IMR-90 (cell line): ENCODE results near the gene METTL25. TPM values are rescaled to one million over a fixed set of nuclear protein-coding genes. Genes with fewer than 3 reads are reported as not detected.

Source experiments
- ATAC-seq: fragments of 200-7000 bp; cut with Tn5 transposase; 2 replicates; pipeline ENCODE4 v1.9.1; 2020; ENCODE audit warnings: low read depth, mild to moderate bottlenecking, moderate library complexity
- BruUV-seq: library from RNA; stranded (reverse); fragments of 400-500 nt; replicated peaks from 2 replicates; lab custom pipeline; 2021; lab: Mats Ljungman, UMichigan
- CTCF ChIA-PET: fragments of 300-600 bp; formaldehyde crosslinking; extraction: SDS; loops from one replicate; lab custom pipeline; 2021; ENCODE audit warnings: antibody characterized with exemption; lab: Yijun Ruan, JAX
- POLR2A ChIA-PET: fragments of 300-600 bp; sonication (Branson Sonifier 250); formaldehyde crosslinking; loops from one replicate; lab custom pipeline; 2022; ENCODE audit warnings: antibody characterized with exemption; ENCODE audit not compliant: unreplicated experiment; lab: Charles Lee
- DNase-seq: peaks from one replicate; pipeline ENCODE4 v3.0.0; 2013
- H2AFZ ChIP-seq: replicated peaks from 2 replicates; pipeline ENCODE3; 2013; ENCODE audit warnings: low read length, mild to moderate bottlenecking; ENCODE audit not compliant: poor library complexity
- H2AK5ac ChIP-seq: 2 replicates; pipeline ENCODE4 v1.6.1; 2013; ENCODE audit warnings: low read depth, low read length, inconsistent platforms
- H2AK9ac ChIP-seq: replicated peaks from 2 replicates; pipeline ENCODE3; 2013; ENCODE audit warnings: mild to moderate bottlenecking, low read depth, low read length, moderate library complexity; ENCODE audit not compliant: poor library complexity
- H2BK120ac ChIP-seq: 2 replicates; pipeline ENCODE4 v1.6.1; 2013; ENCODE audit warnings: low read depth, low read length, inconsistent platforms
- H2BK15ac ChIP-seq: 3 replicates; pipeline ENCODE4 v1.6.1; 2013; ENCODE audit warnings: low read depth, low read length, inconsistent platforms
- H2BK20ac ChIP-seq: 2 replicates; pipeline ENCODE4 v1.6.1; 2013; ENCODE audit warnings: low read depth, mild to moderate bottlenecking, inconsistent platforms, low read length, moderate library complexity
- H2BK5ac ChIP-seq: 2 replicates; pipeline ENCODE4 v1.6.1; 2013; ENCODE audit warnings: mild to moderate bottlenecking, low read depth, low read length, inconsistent platforms; ENCODE audit not compliant: poor library complexity, severe bottlenecking
- H3K14ac ChIP-seq: replicated peaks from 2 replicates; pipeline ENCODE4 v1.6.1; 2013; ENCODE audit warnings: low read depth, low read length, inconsistent platforms
- H3K18ac ChIP-seq: 2 replicates; pipeline ENCODE4 v1.6.1; 2013; ENCODE audit warnings: low read depth, low read length, control low read depth
- H3K23ac ChIP-seq: 2 replicates; pipeline ENCODE4 v1.6.1; 2013; ENCODE audit warnings: low read depth, low read length, inconsistent platforms
- H3K27ac ChIP-seq: 2 replicates; pipeline ENCODE4 v1.5.1; 2013; ENCODE audit warnings: mild to moderate bottlenecking, control low read depth, low read length; ENCODE audit not compliant: insufficient read depth
- H3K27me3 ChIP-seq: 2 replicates; pipeline ENCODE4 v1.6.1; 2013; ENCODE audit warnings: low read length; ENCODE audit not compliant: control insufficient read depth, insufficient read depth
- H3K36me3 ChIP-seq: 2 replicates; pipeline ENCODE4 v1.6.1; 2013; ENCODE audit warnings: low read length, mixed read lengths; ENCODE audit not compliant: control insufficient read depth, insufficient read depth
- H3K4ac ChIP-seq: 2 replicates; pipeline ENCODE4 v1.6.1; 2013; ENCODE audit warnings: low read depth, low read length, inconsistent platforms
- H3K4me1 ChIP-seq: 2 replicates; pipeline ENCODE4 v1.6.1; 2013; ENCODE audit warnings: low read length, mixed read lengths; ENCODE audit not compliant: control insufficient read depth, insufficient read depth
- H3K4me2 ChIP-seq: 2 replicates; pipeline ENCODE4 v1.6.1; 2013; ENCODE audit warnings: low read depth, mild to moderate bottlenecking, control low read depth, low read length, moderate library complexity
- H3K4me3 ChIP-seq: 2 replicates; pipeline ENCODE4 v1.5.1; 2013; ENCODE audit warnings: low read depth, mild to moderate bottlenecking, control low read depth, low read length, moderate library complexity; ENCODE audit not compliant: insufficient read depth
- H3K56ac ChIP-seq: 2 replicates; pipeline ENCODE4 v1.6.1; 2013; ENCODE audit warnings: low read length, inconsistent platforms; ENCODE audit not compliant: insufficient read depth; ENCODE audit errors: extremely low read depth
- H3K79me1 ChIP-seq, 2 experiments: 2 replicates each; pipeline ENCODE4 v1.6.1; 2013; ENCODE audit warnings: low read length in 2 of 2, inconsistent platforms in 1 of 2, low read depth in 1 of 2
- H3K9ac ChIP-seq: 2 replicates; pipeline ENCODE4 v1.6.1; 2013; ENCODE audit warnings: low read depth, low read length, control low read depth
- H3K9me1 ChIP-seq: 2 replicates; pipeline ENCODE4 v1.6.1; 2013; ENCODE audit warnings: low read length, inconsistent platforms; ENCODE audit not compliant: insufficient read depth
- H3K9me3 ChIP-seq: 2 replicates; pipeline ENCODE4 v1.6.1; 2013; ENCODE audit warnings: low read length; ENCODE audit not compliant: control insufficient read depth, insufficient read depth
- H4K20me1 ChIP-seq: 2 replicates; pipeline ENCODE4 v1.6.1; 2013; ENCODE audit warnings: low read length, inconsistent platforms; ENCODE audit not compliant: insufficient read depth
- H4K5ac ChIP-seq: 2 replicates; pipeline ENCODE4 v1.6.1; 2013; ENCODE audit warnings: mild to moderate bottlenecking, low read depth, low read length, control low read depth
- H4K8ac ChIP-seq, 2 experiments: 2 replicates each; pipeline ENCODE4 v1.6.1; 2013; ENCODE audit warnings: low read depth in 2 of 2, low read length in 2 of 2, control low read depth in 1 of 2, inconsistent platforms in 1 of 2
- H4K91ac ChIP-seq: 2 replicates; pipeline ENCODE4 v1.6.1; 2013; ENCODE audit warnings: low read depth, low read length, inconsistent platforms; ENCODE audit not compliant: insufficient read depth
- FOS ChIP-seq: fragments of 150-350 bp; IDR thresholded peaks from 2 replicates; pipeline ENCODE4 v1.6.1; 2016; ENCODE audit warnings: low read depth, low read length
- MAZ ChIP-seq: IDR thresholded peaks from 2 replicates; pipeline ENCODE4 v1.6.1; 2012; ENCODE audit warnings: low read depth, mild to moderate bottlenecking, low read length, improper control_type of control experiment, moderate library complexity, borderline replicate concordance
- POLR2A ChIP-seq: IDR thresholded peaks from 2 replicates; pipeline ENCODE4 v1.6.1; 2012; ENCODE audit warnings: mild to moderate bottlenecking, low read depth, low read length
- SMC3 ChIP-seq: fragments of 150-350 bp; IDR thresholded peaks from 2 replicates; pipeline ENCODE4 v1.6.1; 2016; ENCODE audit warnings: low read depth, mild to moderate bottlenecking, antibody characterized with exemption, low read length, moderate library complexity
- WGBS, 2 experiments: methylation state at CpG; one replicate each; pipeline versions ENCODE4 v1.1.5 to v1.1.7; 2013; ENCODE audit warnings: missing lambda C conversion rate in 2 of 2; ENCODE audit not compliant: insufficient read length in 1 of 2; ENCODE audit errors: extremely low coverage in 2 of 2; 5-methylcytosine and 5-hydroxymethylcytosine counted together
- dilution Hi-C: fragments of 300-500 bp; cut with HindIII; formaldehyde crosslinking; loops from one replicate; pipeline ENCODE4 v1.14.3; 2018; ENCODE audit warnings: low sequenced_read_pairs; ENCODE audit not compliant: unreplicated experiment
- in situ Hi-C: fragments of 300-500 bp; cut with MboI; formaldehyde crosslinking; loops from 3 replicates; pipeline ENCODE4 v1.14.3; 2019; ENCODE audit warnings: low sequenced_read_pairs, inconsistent platforms, mixed read lengths
- intact Hi-C: fragments of 100-400 bp; cut with micrococcal nuclease; formaldehyde crosslinking; loops from 2 replicates; pipeline ENCODE4 v1.10.0; 2022
- polyA plus RNA-seq, 3 experiments: library from polyadenylated mRNA; depleted of rRNA; stranded (reverse); fragments of >200 nt; gene quantifications; 2 replicates each; pipeline ENCODE4 v1.2.3, GENCODE V29; 2012; ENCODE audit warnings: low replicate concordance in 1 of 3
- total RNA-seq: library from RNA; depleted of rRNA; stranded (reverse); fragments of >200 nt; gene quantifications from 2 replicates; pipeline ENCODE4 v1.2.3, GENCODE V29; 2012
- TF ChIP-seq, protein P1 (sequence below): conservative IDR thresholded peaks from 2 replicates; pipeline ENCODE4 v1.5.1; 2012; ENCODE audit warnings: mild to moderate bottlenecking, low read depth, low read length, improper control_type of control experiment
- TF ChIP-seq, protein P2 (sequence below): fragments of 150-350 bp; IDR thresholded peaks from 2 replicates; pipeline ENCODE4 v1.6.1; 2016; ENCODE audit warnings: low read depth, mild to moderate bottlenecking, low read length, moderate library complexity, borderline replicate concordance
- TF ChIP-seq, protein P3 (sequence below): fragments of 150-350 bp; IDR thresholded peaks from 2 replicates; pipeline ENCODE4 v1.6.1; 2017; ENCODE audit warnings: mild to moderate bottlenecking, antibody characterized with exemption, low read length, low read depth

METTL25 gene
- total and polyA plus RNA-seq, 2 of the 4 experiments (the other 2 are of a cell fraction), result 2.6 to 3.0 TPM

- no peak for ATAC-seq
- Histone ChIP-seq H3K4me2 (no peak overlapping the region), H4K91ac (no peak overlapping the region), H3K27ac (no peak overlapping the region), H4K8ac (no peak overlapping the region), H2BK20ac (no peak overlapping the region), H3K23ac (no peak overlapping the region), H3K4me3 (no peak overlapping the region), H3K14ac (no peak overlapping the region), H3K9ac (no peak overlapping the region), H4K5ac (no peak overlapping the region), H3K4ac (no peak overlapping the region), H3K79me1 (no peaks in the 10 kb centered on the region), H3K18ac (no peak overlapping the region), H3K9me1 (no peaks in the 10 kb centered on the region), H2AK5ac (no peak overlapping the region), H3K27me3 (no peaks in the 10 kb centered on the region), H2BK120ac (no peak overlapping the region), H3K36me3 (no peaks in the 10 kb centered on the region), H3K9me3 (no peaks in the 10 kb centered on the region), H3K56ac (no peak overlapping the region), H2BK5ac (no peak overlapping the region), H2AFZ (no peak overlapping the region), H2AK9ac (no peak overlapping the region), H4K20me1 (no peaks in the 10 kb centered on the region), H3K4me1 (no peaks in the 10 kb centered on the region), H2BK15ac (no peak overlapping the region)
- dilution Hi-C loops, result no loop called here
- no TSS peak for BruUV-seq
- TF ChIP-seq FOS, result no peak
- no peak for TF ChIP-seq MAZ
- no peak for TF ChIP-seq SMC3
- TF ChIP-seq, protein P1, sequence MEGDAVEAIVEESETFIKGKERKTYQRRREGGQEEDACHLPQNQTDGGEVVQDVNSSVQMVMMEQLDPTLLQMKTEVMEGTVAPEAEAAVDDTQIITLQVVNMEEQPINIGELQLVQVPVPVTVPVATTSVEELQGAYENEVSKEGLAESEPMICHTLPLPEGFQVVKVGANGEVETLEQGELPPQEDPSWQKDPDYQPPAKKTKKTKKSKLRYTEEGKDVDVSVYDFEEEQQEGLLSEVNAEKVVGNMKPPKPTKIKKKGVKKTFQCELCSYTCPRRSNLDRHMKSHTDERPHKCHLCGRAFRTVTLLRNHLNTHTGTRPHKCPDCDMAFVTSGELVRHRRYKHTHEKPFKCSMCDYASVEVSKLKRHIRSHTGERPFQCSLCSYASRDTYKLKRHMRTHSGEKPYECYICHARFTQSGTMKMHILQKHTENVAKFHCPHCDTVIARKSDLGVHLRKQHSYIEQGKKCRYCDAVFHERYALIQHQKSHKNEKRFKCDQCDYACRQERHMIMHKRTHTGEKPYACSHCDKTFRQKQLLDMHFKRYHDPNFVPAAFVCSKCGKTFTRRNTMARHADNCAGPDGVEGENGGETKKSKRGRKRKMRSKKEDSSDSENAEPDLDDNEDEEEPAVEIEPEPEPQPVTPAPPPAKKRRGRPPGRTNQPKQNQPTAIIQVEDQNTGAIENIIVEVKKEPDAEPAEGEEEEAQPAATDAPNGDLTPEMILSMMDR, result no peak
- TF ChIP-seq, protein P2, sequence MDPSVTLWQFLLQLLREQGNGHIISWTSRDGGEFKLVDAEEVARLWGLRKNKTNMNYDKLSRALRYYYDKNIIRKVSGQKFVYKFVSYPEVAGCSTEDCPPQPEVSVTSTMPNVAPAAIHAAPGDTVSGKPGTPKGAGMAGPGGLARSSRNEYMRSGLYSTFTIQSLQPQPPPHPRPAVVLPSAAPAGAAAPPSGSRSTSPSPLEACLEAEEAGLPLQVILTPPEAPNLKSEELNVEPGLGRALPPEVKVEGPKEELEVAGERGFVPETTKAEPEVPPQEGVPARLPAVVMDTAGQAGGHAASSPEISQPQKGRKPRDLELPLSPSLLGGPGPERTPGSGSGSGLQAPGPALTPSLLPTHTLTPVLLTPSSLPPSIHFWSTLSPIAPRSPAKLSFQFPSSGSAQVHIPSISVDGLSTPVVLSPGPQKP, result no peak
- TF ChIP-seq, protein P3, sequence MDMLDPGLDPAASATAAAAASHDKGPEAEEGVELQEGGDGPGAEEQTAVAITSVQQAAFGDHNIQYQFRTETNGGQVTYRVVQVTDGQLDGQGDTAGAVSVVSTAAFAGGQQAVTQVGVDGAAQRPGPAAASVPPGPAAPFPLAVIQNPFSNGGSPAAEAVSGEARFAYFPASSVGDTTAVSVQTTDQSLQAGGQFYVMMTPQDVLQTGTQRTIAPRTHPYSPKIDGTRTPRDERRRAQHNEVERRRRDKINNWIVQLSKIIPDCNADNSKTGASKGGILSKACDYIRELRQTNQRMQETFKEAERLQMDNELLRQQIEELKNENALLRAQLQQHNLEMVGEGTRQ, result no peak
- no peak for TF ChIP-seq POLR2A
- no peak for DNase-seq
- in situ Hi-C loops, result no loop called here
- CTCF ChIA-PET, result no interaction called here
- 55% methylated on average over 4 of the region's 5 CpGs; no CpG with 5 or more reads in 1 of the 2 experiments for WGBS, 2 experiments
- intact Hi-C loops, result no loop called here
- POLR2A ChIA-PET, result no interaction called here
Observed at GRCh38 chr12:82407481-82407880, 49.2 kb downstream of the METTL25 start.
